GM23338 (cell line): ENCODE results near the gene TEN1.

Source experiments
- EZH2 ChIP-seq: fragments of 200-600 bp; sonication (generic); IDR thresholded peaks from one replicate; pipeline ENCODE4 v1.8.0; 2017; ENCODE audit warnings: antibody characterized with exemption, mild to moderate bottlenecking, low read depth; ENCODE audit not compliant: unreplicated experiment
- POLR2AphosphoS5 ChIP-seq: IDR thresholded peaks from 2 replicates; pipeline ENCODE4 v1.6.1; 2016; ENCODE audit warnings: antibody characterized with exemption, low read depth
- TF ChIP-seq, protein P1 (sequence below): IDR thresholded peaks from one replicate; pipeline ENCODE4 v1.6.1; 2018; ENCODE audit warnings: antibody characterized with exemption; ENCODE audit not compliant: unreplicated experiment
- TF ChIP-seq, protein P2 (sequence below), 2 experiments: fragments of 200-600 bp in 1 of 2; sonication (generic) in 1 of 2; conservative IDR thresholded peaks; 2 replicates each; pipeline versions ENCODE4 v1.5.1 to v1.6.1; 2016 to 2017; ENCODE audit warnings: antibody characterized with exemption in 2 of 2, low read depth in 2 of 2, mild to moderate bottlenecking in 2 of 2, moderate library complexity in 1 of 2

GRCh38 chr17:75991396-75991795 is 12.4 kb downstream of the TEN1 start:
- TF ChIP-seq, protein P1, sequence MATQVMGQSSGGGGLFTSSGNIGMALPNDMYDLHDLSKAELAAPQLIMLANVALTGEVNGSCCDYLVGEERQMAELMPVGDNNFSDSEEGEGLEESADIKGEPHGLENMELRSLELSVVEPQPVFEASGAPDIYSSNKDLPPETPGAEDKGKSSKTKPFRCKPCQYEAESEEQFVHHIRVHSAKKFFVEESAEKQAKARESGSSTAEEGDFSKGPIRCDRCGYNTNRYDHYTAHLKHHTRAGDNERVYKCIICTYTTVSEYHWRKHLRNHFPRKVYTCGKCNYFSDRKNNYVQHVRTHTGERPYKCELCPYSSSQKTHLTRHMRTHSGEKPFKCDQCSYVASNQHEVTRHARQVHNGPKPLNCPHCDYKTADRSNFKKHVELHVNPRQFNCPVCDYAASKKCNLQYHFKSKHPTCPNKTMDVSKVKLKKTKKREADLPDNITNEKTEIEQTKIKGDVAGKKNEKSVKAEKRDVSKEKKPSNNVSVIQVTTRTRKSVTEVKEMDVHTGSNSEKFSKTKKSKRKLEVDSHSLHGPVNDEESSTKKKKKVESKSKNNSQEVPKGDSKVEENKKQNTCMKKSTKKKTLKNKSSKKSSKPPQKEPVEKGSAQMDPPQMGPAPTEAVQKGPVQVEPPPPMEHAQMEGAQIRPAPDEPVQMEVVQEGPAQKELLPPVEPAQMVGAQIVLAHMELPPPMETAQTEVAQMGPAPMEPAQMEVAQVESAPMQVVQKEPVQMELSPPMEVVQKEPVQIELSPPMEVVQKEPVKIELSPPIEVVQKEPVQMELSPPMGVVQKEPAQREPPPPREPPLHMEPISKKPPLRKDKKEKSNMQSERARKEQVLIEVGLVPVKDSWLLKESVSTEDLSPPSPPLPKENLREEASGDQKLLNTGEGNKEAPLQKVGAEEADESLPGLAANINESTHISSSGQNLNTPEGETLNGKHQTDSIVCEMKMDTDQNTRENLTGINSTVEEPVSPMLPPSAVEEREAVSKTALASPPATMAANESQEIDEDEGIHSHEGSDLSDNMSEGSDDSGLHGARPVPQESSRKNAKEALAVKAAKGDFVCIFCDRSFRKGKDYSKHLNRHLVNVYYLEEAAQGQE = no peak
- TF ChIP-seq, protein P2, sequence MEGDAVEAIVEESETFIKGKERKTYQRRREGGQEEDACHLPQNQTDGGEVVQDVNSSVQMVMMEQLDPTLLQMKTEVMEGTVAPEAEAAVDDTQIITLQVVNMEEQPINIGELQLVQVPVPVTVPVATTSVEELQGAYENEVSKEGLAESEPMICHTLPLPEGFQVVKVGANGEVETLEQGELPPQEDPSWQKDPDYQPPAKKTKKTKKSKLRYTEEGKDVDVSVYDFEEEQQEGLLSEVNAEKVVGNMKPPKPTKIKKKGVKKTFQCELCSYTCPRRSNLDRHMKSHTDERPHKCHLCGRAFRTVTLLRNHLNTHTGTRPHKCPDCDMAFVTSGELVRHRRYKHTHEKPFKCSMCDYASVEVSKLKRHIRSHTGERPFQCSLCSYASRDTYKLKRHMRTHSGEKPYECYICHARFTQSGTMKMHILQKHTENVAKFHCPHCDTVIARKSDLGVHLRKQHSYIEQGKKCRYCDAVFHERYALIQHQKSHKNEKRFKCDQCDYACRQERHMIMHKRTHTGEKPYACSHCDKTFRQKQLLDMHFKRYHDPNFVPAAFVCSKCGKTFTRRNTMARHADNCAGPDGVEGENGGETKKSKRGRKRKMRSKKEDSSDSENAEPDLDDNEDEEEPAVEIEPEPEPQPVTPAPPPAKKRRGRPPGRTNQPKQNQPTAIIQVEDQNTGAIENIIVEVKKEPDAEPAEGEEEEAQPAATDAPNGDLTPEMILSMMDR (conservative IDR thresholded peaks at IDR 0.05; ENCODE audit: low read depth in 2 of 2) = no peak
- TF ChIP-seq EZH2 = no peak
- no peak for TF ChIP-seq POLR2AphosphoS5
